Stimulated activated CD8-positive, alpha-beta memory T cell treated with anti-CD3 and anti-CD28 coated beads, Interleukin-7, amount 100 ng/mL, for 24 hours (primary cell): ENCODE measurements around the gene MYG1.
A peak's percentile ranks its signal among the peaks of the same experiment; 100 is the strongest.

Experiments
- DNase-seq: peaks from one replicate; pipeline ENCODE4 v3.0.0-alpha.2; 2020; ENCODE audit warnings: low read depth

The MYG1 gene

GRCh38 chr12:53299454-53300180 lies at the start of gene MYG1:
Gene MYG1 (plus strand): TSS chr12:53299695. CDS start chr12:53299738, 43 bp downstream.
- DNase-seq = peak; percentile 61

DNA sequence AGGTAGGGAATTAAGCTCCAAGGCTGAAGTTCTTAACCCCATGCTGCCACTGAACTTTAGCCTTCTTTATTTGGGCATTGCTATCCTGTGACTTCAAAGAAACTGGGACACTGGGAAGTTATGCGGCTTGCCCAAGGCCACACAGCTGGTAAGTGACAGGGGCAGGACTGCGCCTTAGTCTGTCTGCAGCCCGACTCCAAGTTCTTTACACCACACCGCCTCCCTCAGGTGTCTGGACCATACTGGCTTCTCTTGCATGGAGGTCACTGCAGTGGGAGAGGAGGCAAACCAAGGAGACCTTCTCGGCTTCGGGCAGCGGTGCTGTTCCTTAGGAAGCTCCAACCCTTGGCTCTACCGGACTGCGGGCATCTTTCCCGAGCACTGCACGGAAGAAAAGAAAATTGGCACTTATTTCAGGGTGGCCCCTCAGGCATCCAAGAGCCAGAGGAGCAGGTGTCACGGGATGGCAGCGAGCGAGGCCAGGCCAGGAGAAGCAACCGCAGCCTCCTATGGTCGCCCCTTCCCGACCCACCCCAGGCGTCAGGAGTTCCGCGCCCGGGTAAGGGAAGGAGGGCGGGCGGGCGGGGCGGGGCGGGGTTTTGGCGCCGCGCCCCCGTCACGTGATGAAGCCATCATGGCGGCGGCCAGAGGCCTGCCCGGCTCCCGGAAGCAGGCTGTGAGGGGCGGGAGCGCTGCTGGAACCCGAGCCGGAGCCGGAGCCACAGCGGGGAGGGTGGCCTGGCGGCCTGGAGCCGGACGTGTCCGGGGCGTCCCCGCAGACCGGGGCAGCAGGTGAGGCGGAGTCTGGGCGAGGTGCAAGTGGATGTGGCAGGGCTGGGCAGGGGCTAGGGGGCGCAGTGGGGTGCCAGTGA lies 47.8 kb upstream of the MYG1 start:
- DNase-seq = peak; percentile 36

DNA sequence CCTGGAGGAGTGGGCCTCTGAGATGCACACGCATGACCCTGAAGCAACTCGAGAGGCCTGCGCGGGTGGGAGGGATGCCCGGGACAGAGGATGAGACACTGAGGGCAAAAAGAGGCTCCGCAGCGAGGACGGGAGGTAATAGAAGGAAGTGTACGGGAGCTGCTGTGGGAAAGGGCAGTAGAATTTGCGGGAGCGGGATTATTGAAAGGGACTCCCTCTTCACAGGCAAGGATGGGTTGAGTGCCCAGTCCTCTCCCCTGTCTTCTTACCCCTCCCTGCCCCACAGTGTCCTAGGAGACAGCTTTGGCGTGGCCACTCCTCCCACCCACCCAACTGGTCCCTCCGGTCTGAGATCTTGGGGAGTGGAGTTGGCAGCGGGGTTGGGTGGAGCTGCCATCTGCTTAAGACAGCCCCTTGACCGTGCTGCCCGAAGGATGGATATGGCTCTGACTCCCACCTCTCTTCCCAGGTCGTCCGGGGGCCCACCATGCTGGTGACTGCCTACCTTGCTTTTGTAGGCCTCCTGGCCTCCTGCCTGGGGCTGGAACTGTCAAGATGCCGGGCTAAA lies 47.1 kb upstream of the MYG1 start:
- no peak for DNase-seq

- DNase-seq = no peak
These were observed 46.2 kb upstream of the MYG1 start for GRCh38 chr12:53253298-53253697.

DNA sequence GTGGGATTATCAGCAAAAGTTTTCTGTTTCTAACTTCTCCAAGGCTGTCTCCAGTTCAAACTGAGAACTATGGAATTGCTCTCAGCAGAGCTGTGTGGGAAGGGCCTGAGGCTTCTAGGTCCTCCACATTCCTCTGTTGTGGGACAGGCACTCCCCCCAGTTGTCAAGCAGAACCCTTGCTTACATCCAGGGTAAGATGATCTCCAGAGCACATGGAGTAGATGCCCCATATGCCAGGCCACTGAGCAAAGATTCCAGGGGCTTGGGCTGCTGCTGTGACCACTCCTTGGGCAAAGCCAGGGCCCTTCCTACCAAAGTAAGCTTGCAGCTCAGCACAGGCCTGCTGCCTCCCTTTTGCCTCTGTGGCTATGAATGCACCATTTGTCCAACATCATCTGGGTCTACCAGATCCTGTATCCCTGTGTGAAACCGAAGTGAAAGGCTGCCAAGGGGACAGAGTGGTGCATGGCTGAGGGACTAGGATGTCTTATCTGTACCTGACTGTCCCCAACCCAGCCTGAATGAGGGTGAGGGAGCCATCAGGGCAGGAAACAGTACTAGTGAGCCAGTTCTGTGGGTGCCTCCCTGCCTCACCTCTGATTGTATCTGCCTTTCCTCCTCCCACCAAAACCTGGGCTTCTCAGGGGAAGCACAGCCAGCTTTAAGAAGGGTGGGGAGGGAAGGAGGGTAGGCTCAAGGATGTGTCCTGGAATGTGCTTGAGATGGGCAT lies 44.5 kb upstream of the MYG1 start:
- DNase-seq = no peak

GRCh38 chr12:53255996-53256395 lies 43.5 kb upstream of the MYG1 start:
- no peak for DNase-seq

DNA sequence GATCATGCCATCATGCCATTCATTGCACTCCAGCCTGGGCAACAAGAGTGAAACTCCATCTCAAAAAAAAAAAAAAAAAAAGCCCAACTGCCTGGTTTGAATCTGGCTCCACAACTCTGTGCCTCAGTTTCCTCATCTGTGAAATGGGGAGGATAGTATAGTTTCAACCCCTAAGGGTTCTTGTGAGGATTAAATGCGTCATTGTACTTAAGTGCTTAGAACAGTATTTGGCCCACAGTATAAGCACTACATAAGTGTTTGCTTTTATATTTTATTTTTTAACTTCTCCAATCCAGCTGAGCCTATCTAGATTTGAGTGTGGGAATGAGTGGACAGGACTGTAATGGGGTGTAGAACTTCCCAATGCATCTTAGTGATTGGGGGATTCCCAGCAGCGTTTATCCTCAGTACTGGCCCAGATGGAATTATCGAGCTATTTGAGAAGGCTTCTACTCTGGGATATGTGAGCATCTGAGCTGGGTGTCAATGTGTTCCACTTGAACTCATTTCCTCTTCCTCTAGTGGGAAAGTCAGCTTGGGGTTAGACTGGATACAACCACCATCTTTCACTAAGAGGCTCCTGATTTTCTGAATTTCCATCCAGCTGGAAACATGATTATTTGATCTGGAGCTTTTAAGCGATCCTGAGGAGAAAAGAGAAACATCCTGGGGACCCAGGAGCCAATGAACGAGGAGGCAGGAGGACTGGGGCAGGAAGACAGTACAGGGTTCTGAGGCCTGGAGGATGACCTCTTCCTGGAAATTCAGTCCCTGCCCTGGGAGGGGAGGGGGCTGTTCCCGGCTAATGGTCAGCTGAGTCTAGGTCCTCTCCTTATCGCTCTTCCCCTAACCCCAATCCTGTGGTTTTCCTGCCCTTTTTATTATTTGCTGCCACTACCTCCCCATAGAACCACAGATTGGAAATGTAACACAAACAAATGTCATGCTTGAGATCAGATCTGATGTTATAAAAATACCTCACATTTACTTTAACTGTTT lies 40.7 kb upstream of the MYG1 start:
- DNase-seq = no peak

DNA sequence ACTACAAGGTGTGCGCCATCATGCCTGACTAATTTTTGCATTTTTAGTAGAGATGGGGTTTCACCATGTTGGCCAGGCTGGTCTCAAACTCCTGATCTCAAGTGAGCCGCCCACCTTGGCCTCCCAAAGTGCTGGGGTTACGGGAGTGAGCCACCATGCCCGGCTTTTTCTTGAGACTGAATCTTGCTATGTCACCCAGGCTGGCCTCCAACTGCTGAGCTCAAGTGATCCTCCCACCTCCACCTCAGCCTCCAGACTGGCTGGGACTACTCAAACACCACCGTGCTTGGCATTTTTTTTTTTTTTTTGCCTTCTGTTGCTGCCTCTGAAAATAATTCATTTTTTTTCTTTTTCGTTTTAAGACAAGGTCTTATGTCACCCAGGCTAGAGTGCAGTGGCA lies 39.6 kb upstream of the MYG1 start:
- DNase-seq = no peak

DNA sequence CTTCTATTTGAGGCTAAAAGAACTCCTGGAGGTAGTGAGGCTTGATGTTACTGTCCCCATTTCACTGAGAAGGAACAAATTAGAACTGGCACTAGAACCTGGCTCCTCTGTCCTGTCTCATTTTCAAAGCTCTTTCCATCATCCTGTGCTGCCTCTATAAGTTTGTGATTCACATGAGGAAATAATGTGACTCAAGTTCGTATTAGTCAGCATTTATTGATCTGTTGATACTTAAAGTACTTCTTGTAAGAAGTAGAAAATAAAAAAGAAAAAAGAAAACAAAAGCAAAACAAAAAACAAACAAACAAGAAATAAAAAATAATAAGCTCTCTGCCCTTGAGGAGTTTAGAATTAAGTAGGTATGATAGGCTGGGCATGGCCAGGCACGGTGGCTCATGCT lies 33.7 kb upstream of the MYG1 start:
- DNase-seq = no peak

DNA sequence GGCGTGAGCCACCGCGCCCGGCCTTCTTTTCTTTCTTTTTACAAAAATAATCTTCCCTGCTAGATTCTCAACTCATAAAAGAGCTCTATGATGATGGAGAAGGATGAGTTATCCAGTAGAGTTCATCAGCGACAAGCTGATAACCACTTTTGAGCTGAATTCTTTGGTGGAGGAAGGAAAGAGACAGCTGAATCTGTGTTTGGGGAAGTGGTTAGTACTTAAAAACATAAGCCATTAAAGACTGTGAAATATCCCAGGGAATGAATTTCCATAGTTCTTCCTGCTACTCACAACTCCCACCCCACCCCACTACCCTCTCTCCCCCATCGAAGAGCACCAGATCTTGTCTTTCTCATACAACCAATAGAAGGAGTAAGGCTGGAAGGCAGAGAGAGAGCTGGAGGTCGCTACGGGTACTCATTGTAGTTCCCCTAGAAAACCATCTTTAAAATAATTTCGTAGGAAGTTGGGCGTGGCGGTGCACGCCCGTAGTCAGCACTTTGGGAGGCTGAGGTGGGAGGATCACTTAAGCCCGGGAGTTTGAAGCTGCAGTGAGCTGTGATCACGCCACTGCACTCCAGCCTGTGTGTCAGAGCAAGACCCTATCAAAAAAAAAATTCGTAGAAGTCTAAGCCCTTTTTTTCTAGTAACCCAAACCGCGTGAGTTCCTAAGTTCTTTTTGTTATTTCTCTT lies 32.0 kb upstream of the MYG1 start:
- DNase-seq = no peak

- DNase-seq = peak; percentile 61
These were observed 31.4 kb upstream of the MYG1 start, which contains the start of gene ESPL1 for GRCh38 chr12:53267999-53268629. Gene ESPL1 (plus strand): TSS chr12:53268299. CDS start chr12:53268767, 468 bp downstream.

DNA sequence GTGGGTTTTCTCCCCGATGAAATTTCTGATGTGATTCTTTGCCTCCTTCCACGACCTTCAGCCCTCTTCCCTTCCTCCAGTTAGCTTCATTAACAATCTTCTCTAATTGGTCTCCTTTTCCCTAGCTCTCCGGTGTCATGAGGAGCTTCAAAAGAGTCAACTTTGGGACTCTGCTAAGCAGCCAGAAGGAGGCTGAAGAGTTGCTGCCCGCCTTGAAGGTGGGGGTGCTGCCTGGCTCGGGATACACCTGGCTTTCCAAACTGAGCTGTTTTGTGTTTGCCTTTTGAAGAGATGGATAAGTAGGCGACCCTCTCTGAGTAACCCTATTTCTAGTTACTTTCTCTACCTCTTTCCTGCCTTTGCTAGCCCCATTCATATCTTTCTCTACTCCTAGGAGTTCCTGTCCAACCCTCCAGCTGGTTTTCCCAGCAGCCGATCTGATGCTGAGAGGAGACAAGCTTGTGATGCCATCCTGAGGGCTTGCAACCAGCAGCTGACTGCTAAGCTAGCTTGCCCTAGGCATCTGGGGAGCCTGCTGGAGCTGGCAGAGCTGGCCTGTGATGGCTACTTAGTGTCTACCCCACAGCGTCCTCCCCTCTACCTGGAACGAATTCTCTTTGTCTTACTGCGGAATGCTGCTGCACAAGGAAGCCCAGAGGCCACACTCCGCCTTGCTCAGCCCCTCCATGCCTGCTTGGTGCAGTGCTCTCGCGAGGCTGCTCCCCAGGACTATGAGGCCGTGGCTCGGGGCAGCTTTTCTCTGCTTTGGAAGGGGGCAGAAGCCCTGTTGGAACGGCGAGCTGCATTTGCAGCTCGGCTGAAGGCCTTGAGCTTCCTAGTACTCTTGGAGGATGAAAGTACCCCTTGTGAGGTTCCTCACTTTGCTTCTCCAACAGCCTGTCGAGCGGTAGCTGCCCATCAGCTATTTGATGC lies 30.6 kb upstream of the MYG1 start:
- DNase-seq = no peak

GRCh38 chr12:53274445-53274844 lies 25.1 kb upstream of the MYG1 start:
- DNase-seq = no peak

- DNase-seq = no peak
These were observed 23.0 kb upstream of the MYG1 start for GRCh38 chr12:53276511-53276910.

- DNase-seq = no peak
These were observed 21.5 kb upstream of the MYG1 start for GRCh38 chr12:53277981-53278380.

DNA sequence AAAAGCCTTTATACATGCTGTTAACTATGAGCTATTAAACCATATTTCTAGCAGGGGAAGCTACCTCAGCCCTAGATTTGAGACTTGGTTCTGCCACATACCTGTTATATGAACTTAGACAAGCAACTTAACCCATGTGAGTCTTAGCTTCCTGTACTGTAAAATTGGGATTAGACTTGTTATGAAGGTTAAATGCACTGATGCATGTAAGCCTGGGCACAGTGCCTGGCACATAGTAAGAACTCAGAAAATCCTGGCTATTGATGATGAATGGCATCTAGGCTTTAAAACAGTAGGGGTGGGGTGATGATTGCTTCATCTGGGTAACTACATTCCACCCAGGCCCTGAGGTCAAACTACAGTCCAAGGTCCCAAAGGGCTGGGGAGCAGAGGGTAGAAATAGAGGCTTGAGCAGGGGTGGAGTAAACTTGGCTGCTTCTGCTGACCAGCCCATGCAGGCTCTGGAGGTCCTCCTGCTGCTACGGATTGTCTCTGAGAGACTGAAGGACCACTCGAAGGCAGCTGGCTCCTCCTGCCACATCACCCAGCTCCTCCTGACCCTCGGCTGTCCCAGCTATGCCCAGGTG lies 20.1 kb upstream of the MYG1 start:
- DNase-seq = no peak

DNA sequence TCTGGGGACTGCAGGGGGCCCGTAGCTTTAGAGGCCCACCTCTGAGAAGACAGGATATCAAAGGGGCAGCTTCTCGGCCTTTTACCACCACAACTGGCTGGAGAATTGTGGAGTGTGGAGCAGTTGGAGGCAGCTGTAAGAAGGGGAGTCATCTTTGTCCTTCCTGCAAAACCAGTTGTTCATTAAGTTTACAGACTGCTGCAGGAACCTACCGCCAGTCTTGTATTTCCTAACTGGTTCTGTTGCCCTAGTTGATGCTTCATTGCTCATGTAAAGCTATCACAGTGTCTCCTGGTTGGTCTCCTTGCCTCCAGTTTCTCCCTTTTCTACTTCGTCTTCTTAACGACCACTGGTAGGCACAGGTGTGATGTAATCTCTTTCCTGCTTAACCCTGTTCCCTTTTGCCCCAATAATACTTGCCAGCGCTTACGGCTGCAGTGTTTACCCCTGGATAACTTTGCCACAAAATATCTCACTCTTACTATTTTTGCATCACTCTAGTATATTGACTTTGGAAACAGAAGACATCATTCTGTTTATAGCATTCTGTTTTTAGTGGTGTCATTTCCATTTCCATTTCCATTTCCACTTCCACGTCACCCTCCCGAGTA lies 19.5 kb upstream of the MYG1 start:
- no peak for DNase-seq

- no peak for DNase-seq
These were observed 13.0 kb upstream of the MYG1 start for GRCh38 chr12:53286448-53286847.
